HG03378 (cell line): ENCODE data around the gene APOL1.
"Not testable (repeated sequence)": the region's sequence is repeated elsewhere in the genome, so short reads cannot be mapped to it uniquely, and the experiment has no call there.

Experiments
- ATAC-seq: cut with Tn5 transposase; IDR thresholded peaks from one replicate; pipeline ENCODE4 v1.9.1; 2021; ENCODE audit warnings: mild to moderate bottlenecking, moderate library complexity; ENCODE audit not compliant: unreplicated experiment

The APOL1 gene

GRCh38 chr22:36252754-36253522 lies at the start of gene APOL1:
APOL1 (plus strand) TSS chr22:36253133; CDS start chr22:36254956, 1,823 bp downstream.
- ATAC-seq = no peak

- not testable (repeated sequence) for ATAC-seq
These were observed 49.5 kb upstream of the APOL1 start for GRCh38 chr22:36203441-36203840.

- ATAC-seq = no peak
These were observed 48.8 kb upstream of the APOL1 start for GRCh38 chr22:36204001-36204631.

GRCh38 chr22:36204632-36205015 lies 48.3 kb upstream of the APOL1 start:
- no peak for ATAC-seq

GRCh38 chr22:36205573-36205972 lies 47.4 kb upstream of the APOL1 start:
- ATAC-seq = not testable (repeated sequence)

- no peak for ATAC-seq
These were observed 46.7 kb upstream of the APOL1 start for GRCh38 chr22:36206255-36206654.

- no peak for ATAC-seq
These were observed 44.7 kb upstream of the APOL1 start for GRCh38 chr22:36208162-36208765.

- no peak for ATAC-seq
These were observed 44.0 kb upstream of the APOL1 start for GRCh38 chr22:36208914-36209313.

- ATAC-seq = not testable (repeated sequence)
These were observed 43.4 kb upstream of the APOL1 start for GRCh38 chr22:36209488-36209908.

- no peak for ATAC-seq
These were observed 42.7 kb upstream of the APOL1 start for GRCh38 chr22:36210224-36210623.

GRCh38 chr22:36211237-36211861 lies 41.6 kb upstream of the APOL1 start:
- no peak for ATAC-seq

- no peak for ATAC-seq
These were observed 40.0 kb upstream of the APOL1 start for GRCh38 chr22:36212901-36213300.

GRCh38 chr22:36213586-36213985 lies 39.3 kb upstream of the APOL1 start:
- no peak for ATAC-seq

- ATAC-seq = no peak
These were observed 37.0 kb upstream of the APOL1 start for GRCh38 chr22:36215981-36216380.

- no peak for ATAC-seq
These were observed 34.2 kb upstream of the APOL1 start for GRCh38 chr22:36218648-36219193.

GRCh38 chr22:36220451-36220921 lies 32.4 kb upstream of the APOL1 start:
- ATAC-seq = no peak

GRCh38 chr22:36221799-36222751 lies 30.9 kb upstream of the APOL1 start:
- no peak for ATAC-seq

GRCh38 chr22:36222887-36223450 lies 30.0 kb upstream of the APOL1 start:
- no peak for ATAC-seq

GRCh38 chr22:36223504-36223903 lies 29.4 kb upstream of the APOL1 start:
- no peak for ATAC-seq

GRCh38 chr22:36224245-36224644 lies 28.7 kb upstream of the APOL1 start:
- no peak for ATAC-seq
